ENCODE data around the gene NKX1-1.

The NKX1-1 gene

DNA sequence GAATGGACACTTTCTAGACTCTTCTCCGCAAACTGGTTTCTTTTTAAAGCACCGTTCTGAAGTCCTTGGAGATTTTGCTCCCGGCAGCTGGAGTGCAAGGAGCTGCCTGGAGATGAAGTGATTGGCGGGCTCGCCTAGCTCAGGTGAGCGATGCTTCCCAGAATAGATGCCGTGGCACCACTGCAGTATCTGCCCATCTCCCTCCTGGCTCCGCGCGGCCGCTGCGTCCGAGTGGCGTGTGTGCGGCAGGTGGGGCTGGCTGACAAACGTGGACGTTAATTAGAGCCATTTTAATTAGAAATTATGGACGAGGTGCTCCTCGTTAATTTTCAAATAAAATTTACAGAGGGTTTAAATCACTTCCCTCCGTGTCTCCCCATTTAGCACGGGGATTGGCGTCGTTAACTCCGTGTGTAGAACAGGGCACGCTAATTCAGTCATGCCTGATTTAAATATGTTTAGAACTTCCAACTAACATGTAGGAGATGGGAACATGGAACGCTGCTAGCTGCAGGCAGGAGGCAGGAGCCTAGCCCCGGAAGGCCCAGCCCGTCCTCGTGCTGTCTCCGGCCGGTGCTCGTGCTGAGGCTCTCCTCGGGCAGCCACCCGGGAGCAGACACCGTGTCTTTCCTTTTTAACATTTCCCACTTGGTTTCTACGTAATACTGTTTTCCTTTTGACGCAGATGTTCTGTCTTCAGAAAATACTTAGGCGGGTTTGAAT, 47.7 kb downstream of the NKX1-1 start:
- no peak for DNase-seq (ENCODE audit: extremely low read depth, insufficient read length)
- Histone ChIP-seq H3K27me3 (replicated peaks; ENCODE audit: control insufficient read depth, insufficient read depth, low read length) (no peaks in the 10 kb centered on the region), H3K36me3 (ENCODE audit: control insufficient read depth, insufficient read depth, low read length) (peaks cover 12% of the 10 kb centered on the region)

DNA sequence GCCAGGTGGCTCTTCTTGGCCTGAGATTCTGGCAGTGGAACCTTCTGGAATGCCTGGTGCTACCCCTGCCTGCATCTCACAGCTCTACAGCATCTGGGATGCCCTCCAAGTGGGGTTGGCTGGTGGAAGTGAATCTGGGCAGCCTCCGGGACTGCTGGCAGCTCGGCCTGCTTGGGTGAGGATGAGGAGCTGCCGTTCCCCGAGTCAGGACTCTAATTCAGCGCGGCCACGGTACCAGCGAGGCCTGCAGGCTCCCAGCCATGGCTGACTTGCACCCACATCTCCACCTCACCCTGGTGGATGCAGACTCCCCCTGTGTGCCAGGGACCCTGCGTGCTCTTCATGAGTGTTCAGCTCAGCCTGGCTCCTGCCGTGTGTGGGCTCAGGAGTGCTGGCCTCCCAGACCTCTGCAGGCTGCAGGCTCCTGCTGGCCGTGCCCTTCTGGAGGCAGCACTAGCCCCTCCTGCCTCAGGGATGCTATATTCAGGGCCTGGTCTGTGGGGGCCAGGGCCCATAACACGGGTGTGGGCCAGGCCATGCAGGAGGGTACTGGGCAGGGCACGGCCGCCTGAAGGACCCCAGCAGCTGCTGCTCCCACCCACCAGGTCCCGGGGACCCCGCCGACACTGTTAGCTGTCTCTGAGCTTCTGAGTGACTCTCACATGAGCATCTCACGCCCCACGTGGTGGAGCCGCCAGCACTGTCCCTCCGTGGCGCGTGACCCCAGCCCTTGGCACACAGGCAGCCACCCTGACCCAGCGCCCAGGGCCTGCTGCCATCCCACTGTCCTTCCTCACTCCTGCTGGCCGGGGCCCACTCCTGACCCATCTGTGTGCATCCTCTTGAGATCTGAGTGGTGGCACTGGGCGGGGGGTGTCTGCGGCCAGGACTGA, 48.6 kb downstream of the NKX1-1 start:
- no peak overlapping the region for H3K4me3 ChIP-seq (replicated peaks; ENCODE audit: low read depth, low read length)
- peaks cover 17% of the 10 kb centered on the region for H3K36me3 ChIP-seq (ENCODE audit: control insufficient read depth, insufficient read depth, low read length)
- TF ChIP-seq, protein P1, sequence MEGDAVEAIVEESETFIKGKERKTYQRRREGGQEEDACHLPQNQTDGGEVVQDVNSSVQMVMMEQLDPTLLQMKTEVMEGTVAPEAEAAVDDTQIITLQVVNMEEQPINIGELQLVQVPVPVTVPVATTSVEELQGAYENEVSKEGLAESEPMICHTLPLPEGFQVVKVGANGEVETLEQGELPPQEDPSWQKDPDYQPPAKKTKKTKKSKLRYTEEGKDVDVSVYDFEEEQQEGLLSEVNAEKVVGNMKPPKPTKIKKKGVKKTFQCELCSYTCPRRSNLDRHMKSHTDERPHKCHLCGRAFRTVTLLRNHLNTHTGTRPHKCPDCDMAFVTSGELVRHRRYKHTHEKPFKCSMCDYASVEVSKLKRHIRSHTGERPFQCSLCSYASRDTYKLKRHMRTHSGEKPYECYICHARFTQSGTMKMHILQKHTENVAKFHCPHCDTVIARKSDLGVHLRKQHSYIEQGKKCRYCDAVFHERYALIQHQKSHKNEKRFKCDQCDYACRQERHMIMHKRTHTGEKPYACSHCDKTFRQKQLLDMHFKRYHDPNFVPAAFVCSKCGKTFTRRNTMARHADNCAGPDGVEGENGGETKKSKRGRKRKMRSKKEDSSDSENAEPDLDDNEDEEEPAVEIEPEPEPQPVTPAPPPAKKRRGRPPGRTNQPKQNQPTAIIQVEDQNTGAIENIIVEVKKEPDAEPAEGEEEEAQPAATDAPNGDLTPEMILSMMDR (IDR thresholded peaks at IDR 0.05; ENCODE audit: insufficient read depth, low read length, poor library complexity, severe bottlenecking), result no peak
- DNase-seq (ENCODE audit: extremely low read depth, insufficient read length), result no peak
- H3K27me3 ChIP-seq (replicated peaks; ENCODE audit: control insufficient read depth, insufficient read depth, low read length), result no peaks in the 10 kb centered on the region

More for the DNA sequence above, 47.7 kb downstream of the NKX1-1 start:
- no peak overlapping the region for H3K4me3 ChIP-seq (replicated peaks; ENCODE audit: low read depth, low read length)
- TF ChIP-seq, protein P1 (IDR thresholded peaks at IDR 0.05; ENCODE audit: insufficient read depth, low read length, poor library complexity, severe bottlenecking), result no peak

DNA sequence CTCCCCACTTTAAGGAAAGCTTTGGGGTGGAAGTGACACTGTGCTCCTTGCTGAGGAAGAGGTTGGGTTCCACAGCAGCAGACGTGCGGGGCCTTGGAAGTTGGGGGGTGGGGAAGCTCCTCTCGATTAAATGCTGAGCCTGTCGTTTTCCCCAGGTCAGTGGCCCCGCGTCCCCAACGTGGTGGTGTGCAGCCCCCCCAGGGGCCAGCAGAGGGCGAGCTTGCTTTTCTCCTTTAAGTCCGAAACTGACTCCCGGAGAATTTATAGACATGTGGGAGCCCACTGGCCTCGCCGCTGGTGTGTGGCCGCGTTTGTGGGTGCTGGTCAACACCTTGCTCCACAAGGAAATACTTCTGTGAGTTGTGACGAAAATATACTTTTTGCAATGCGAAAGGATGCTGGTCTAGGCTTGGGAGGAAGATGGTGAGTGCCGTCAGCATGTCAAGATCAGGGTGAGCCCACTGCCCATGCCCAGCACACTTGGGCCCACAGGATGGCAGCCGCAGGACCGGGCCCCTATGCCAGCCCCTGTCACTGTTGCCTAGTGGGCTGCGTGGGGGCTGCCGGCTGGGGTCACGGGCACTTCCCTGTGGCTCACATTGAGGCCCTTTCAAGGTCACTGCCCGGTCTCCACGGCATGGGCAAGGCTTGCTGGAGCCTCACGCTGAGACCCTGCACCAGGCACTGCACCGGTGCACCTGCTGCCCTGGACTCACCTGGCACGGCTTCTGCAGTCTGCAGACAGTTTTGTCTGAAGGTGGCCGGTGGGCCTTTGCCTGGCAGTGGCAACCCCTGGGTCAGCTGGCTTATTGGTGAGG, 49.9 kb downstream of the NKX1-1 start:
- Histone ChIP-seq H3K4me3 (replicated peaks; ENCODE audit: low read depth, low read length) (no peak overlapping the region), H3K36me3 (ENCODE audit: control insufficient read depth, insufficient read depth, low read length) (peaks cover 24% of the 10 kb centered on the region), H3K27me3 (replicated peaks; ENCODE audit: control insufficient read depth, insufficient read depth, low read length) (no peaks in the 10 kb centered on the region)
- TF ChIP-seq, protein P1 (IDR thresholded peaks at IDR 0.05; ENCODE audit: insufficient read depth, low read length, poor library complexity, severe bottlenecking), result peak; percentile 80
- DNase-seq (ENCODE audit: extremely low read depth, insufficient read length), result peak; percentile 54

DNA sequence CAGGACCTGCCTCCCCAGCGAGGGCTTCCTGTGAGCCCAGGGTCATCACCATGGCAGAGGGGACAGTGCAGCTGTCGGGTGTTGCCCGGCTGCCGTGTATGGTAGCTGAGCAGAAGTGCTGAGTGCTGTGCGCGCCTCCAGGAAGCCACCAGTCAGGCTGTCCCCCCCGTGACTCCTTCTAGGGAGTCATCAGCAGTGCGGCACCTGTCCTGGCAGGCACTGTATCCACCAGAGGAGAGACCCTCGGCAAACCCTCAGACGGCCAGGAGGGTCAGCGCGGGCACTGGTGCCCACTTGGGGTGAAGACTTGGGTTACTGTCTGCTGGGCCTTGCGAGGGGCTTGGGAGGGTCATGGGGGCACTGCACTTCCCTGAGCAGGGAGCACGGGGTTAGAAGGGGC, 50.9 kb downstream of the NKX1-1 start:
- Histone ChIP-seq H3K27me3 (replicated peaks; ENCODE audit: control insufficient read depth, insufficient read depth, low read length) (no peaks in the 10 kb centered on the region), H3K4me3 (replicated peaks; ENCODE audit: low read depth, low read length) (no peak overlapping the region), H3K36me3 (ENCODE audit: control insufficient read depth, insufficient read depth, low read length) (peaks cover 24% of the 10 kb centered on the region)
- DNase-seq (ENCODE audit: extremely low read depth, insufficient read length), result no peak
- TF ChIP-seq, protein P1 (IDR thresholded peaks at IDR 0.05; ENCODE audit: insufficient read depth, low read length, poor library complexity, severe bottlenecking), result no peak

DNA sequence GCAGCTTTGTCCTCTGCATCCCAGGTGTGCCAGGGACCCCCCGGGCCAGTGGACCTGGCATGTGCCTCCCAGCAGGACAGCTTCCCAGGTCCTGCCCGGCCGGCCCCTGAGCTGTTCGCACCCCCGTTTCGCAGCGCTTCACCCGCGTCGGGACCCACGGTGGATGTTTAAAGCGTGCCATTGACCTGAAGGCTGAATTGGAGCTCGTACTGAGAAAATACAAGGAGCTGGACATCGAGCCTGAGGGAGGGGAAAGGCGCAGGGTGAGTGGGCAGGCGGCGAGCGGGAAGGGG, 51.3 kb downstream of the NKX1-1 start:
- H3K36me3 ChIP-seq (ENCODE audit: control insufficient read depth, insufficient read depth, low read length), result peaks cover 28% of the 10 kb centered on the region
- H3K27me3 ChIP-seq (replicated peaks; ENCODE audit: control insufficient read depth, insufficient read depth, low read length), result no peaks in the 10 kb centered on the region
- no peak for DNase-seq (ENCODE audit: extremely low read depth, insufficient read length)
- H3K4me3 ChIP-seq (replicated peaks; ENCODE audit: low read depth, low read length), result no peak overlapping the region
- TF ChIP-seq, protein P1 (IDR thresholded peaks at IDR 0.05; ENCODE audit: insufficient read depth, low read length, poor library complexity, severe bottlenecking), result no peak

Data from GM06990 (cell line).